RWPE1 (cell line): Measurements from ENCODE around the gene COL25A1.
A peak's percentile ranks its signal among the peaks of the same experiment; 100 is the strongest.

Experiments
- CTCF ChIA-PET: fragments of 350-600 bp; sonication (Branson Sonifier 250); formaldehyde crosslinking; extraction: SDS; loops from one replicate; lab custom pipeline; 2021; lab: Yijun Ruan, JAX
- POLR2A ChIA-PET: fragments of 400-600 bp; formaldehyde crosslinking; extraction: SDS; loops from one replicate; lab custom pipeline; 2020; ENCODE audit warnings: antibody characterized with exemption; ENCODE audit not compliant: low non-redundant PET; lab: Yijun Ruan, JAX
- DNase-seq: peaks from one replicate; pipeline ENCODE4 v3.0.0; 2012; ENCODE audit warnings: low spot score
- H3K27ac ChIP-seq: fragments of 450-650 bp; 2 replicates; pipeline ENCODE4 v1.5.1; 2017
- TF ChIP-seq, protein P1 (sequence below): fragments of 450-650 bp; conservative IDR thresholded peaks from 2 replicates; pipeline ENCODE4 v1.5.1; 2017; ENCODE audit warnings: low read depth, mild to moderate bottlenecking

COL25A1 gene

DNA sequence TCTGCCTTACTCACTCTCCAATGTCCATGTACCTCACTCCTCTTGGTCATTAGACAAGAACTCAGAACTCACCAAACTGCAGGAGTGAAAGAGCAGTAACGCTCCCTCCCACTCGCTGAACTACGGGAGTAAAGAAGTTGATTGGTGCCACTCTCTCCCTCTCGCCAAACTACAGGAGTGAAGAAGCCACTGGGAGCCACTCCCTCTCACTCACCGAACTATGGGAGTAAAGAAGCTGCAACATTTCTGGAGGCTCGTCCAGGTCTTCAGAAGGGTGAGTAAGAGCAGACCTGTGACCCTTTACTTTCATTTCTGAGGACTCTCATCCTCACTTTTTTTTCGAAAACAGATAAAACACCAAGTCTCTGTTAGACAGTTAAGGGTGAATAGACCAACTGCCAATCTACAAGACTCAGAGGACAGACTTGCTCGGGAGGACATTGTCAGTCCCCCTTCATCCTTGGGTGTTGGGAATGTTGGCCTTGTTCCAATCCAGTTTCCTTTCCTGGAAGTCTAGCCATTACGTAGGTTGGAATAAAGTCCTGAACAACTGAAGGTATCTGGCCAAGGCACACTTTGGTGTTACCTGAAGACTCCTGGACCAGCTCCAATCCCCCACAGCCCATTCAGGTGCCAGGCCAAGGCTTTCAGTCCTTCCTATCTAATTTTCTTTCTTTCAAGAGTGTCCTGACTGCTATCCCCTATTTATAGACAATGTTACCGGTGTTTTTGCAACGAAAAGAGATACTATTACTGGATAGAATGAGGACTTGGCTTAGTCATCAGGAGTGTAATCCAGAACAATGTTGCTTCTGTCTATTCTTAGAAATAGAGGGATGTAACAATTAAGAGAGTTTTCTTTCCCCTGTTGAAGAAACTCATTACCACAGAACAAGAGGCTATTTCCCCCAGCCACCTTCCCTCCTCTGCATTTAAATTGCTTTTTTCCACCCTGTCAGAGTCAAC is 11.0 kb upstream of the COL25A1 start:
- no peak for DNase-seq
- TF ChIP-seq, protein P1, sequence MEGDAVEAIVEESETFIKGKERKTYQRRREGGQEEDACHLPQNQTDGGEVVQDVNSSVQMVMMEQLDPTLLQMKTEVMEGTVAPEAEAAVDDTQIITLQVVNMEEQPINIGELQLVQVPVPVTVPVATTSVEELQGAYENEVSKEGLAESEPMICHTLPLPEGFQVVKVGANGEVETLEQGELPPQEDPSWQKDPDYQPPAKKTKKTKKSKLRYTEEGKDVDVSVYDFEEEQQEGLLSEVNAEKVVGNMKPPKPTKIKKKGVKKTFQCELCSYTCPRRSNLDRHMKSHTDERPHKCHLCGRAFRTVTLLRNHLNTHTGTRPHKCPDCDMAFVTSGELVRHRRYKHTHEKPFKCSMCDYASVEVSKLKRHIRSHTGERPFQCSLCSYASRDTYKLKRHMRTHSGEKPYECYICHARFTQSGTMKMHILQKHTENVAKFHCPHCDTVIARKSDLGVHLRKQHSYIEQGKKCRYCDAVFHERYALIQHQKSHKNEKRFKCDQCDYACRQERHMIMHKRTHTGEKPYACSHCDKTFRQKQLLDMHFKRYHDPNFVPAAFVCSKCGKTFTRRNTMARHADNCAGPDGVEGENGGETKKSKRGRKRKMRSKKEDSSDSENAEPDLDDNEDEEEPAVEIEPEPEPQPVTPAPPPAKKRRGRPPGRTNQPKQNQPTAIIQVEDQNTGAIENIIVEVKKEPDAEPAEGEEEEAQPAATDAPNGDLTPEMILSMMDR: no peak
- ChIA-PET POLR2A (no interaction called here), CTCF (no interaction called here)
- no peak overlapping the region for H3K27ac ChIP-seq

DNA sequence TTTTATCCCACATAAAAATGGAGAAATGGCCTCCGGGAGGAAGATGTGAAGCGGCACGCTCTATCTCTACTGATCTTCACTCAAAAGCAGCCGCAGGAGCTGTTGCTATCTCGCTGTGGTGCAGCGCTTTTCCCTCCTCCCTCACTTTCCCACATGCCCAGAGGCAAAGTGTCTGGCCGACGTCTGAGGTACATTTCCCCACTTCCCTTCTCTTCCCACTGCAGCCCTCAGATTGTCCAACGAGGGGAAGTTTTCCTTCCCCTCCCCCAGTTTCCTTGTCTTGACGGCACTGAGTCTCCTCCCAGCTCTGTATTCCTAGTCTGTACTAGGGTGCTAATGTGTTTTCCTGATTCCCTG is 660 bp upstream of the COL25A1 start:
- POLR2A ChIA-PET: no interaction called here
- no peak for DNase-seq
- TF ChIP-seq, protein P1: no peak
- H3K27ac ChIP-seq: no peak overlapping the region
- CTCF ChIA-PET: interaction anchor here (0.6 to 0.7 kb wide), 3 partner anchors 47 to 1282 kb away, joined by 4 to 5 read pairs (median 4); no protein-coding TSS in a partner anchor

DNA sequence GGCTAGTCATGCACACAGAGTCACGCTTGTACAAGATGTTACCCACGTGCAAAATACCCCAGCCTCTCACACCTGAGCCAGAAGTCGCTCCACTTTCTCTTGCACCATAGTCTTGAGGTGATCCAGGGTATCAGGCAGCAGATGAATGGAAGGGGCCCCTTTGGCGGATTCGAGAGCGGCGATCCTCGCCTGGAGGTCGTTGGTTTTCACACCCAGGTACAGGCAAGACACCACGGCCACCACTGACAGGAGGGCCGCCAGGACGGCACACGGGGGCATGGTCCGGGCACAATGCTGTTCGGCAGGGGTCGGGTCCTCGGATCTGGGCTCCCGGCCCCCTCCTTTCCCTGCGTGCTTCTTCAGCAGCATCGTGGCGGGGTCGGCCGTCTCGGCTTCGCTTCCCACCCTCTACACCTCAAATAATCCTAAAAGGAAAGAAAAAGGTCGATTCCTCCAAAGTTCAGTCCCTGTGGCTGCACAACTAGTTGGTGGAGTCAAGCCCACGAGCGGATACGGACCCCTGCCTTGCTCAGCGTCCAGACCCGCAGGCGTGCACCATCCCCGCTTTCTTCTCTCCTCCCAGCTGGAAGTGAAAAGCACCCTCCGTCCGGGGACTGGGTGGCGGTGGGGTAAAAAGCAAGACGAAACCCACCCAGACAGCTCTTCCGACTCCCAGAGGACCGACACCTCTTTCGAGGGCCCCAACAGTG is 652 bp downstream of the COL25A1 start:
- POLR2A ChIA-PET: no interaction called here
- DNase-seq: no peak
- CTCF ChIA-PET: interaction anchor here (1.3 kb wide), 1 partner anchor 12 kb away, joined by 3 read pairs; no protein-coding TSS in a partner anchor
- TF ChIP-seq, protein P1: no peak
- H3K27ac ChIP-seq: no peak overlapping the region

- CTCF ChIA-PET: interaction anchor here (0.6 to 1.0 kb wide), 5 partner anchors 28 to 1679 kb away, joined by 3 to 4 read pairs (median 3); no protein-coding TSS in a partner anchor
- H3K27ac ChIP-seq: no peak overlapping the region
- POLR2A ChIA-PET: no interaction called here
- peak; percentile 39 for DNase-seq
- TF ChIP-seq, protein P1: peak; percentile 45
Observed at GRCh38 chr4:109298279-109299010, 4.0 kb downstream of the COL25A1 start.

DNA sequence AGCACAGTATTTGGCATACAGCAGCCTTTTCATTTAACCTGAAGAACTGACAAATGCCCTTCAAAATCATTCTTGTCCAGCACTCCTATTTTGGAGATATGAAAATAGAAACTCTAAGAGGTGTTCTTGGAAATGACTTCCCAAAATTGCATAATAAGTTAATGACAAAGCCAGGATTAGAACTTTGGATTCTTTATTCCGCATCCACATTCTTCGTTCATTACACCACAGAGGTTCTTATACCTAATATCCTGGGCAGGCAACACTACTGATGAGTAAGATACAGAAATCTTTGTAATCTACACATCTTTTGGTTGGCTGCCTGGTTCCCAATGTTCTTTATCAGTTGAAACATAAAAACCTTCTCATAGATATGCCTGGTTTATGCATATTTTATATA is 5.9 kb downstream of the COL25A1 start:
- DNase-seq: no peak
- TF ChIP-seq, protein P1: no peak
- ChIA-PET POLR2A (no interaction called here), CTCF (interaction anchor here (0.7 kb wide), 1 partner anchor 809 kb away, joined by 3 read pairs; no protein-coding TSS in a partner anchor)
- H3K27ac ChIP-seq: no peak overlapping the region

- POLR2A ChIA-PET: no interaction called here
Observed at GRCh38 chr4:109295081-109295480, 7.4 kb downstream of the COL25A1 start.

More at GRCh38 chr4:109295081-109295480, 7.4 kb downstream of the COL25A1 start:
- TF ChIP-seq, protein P1: no peak
- no peak for DNase-seq
- H3K27ac ChIP-seq: no peak overlapping the region
- CTCF ChIA-PET: interaction anchor here (0.5 kb wide), 1 partner anchor 80 kb away, joined by 4 read pairs; no protein-coding TSS in a partner anchor
